HEK293 (cell line): Measurements from ENCODE around the gene STOML1.

Experiments used
- GLI4 ChIP-seq: fragments of 450-650 bp; formaldehyde crosslinking; IDR thresholded peaks from 2 replicates; pipeline ENCODE4 v1.5.1; 2016; ENCODE audit warnings: missing biosample characterization, missing genetic modification characterization
- MEIS1 ChIP-seq: sonication (generic); formaldehyde crosslinking; IDR thresholded peaks from 2 replicates; pipeline ENCODE4 v1.8.1; 2022; ENCODE audit warnings: missing genetic modification reagents, mild to moderate bottlenecking, borderline replicate concordance
- OSR2 ChIP-seq: fragments of 450-650 bp; formaldehyde crosslinking; IDR thresholded peaks from 2 replicates; pipeline ENCODE4 v1.5.1; 2016; ENCODE audit warnings: missing biosample characterization, missing genetic modification characterization
- RBAK ChIP-seq: fragments of 450-650 bp; formaldehyde crosslinking; IDR thresholded peaks from 2 replicates; pipeline ENCODE4 v1.5.1; 2016; ENCODE audit warnings: missing biosample characterization, missing genetic modification characterization
- REPIN1 ChIP-seq: fragments of 450-650 bp; formaldehyde crosslinking; IDR thresholded peaks from 2 replicates; pipeline ENCODE4 v1.5.1; 2017; ENCODE audit warnings: missing biosample characterization, missing genetic modification characterization, low read depth
- SP7 ChIP-seq: fragments of 450-650 bp; formaldehyde crosslinking; IDR thresholded peaks from 2 replicates; pipeline ENCODE4 v1.5.1; 2016; ENCODE audit warnings: missing biosample characterization, missing genetic modification characterization
- ZFHX2 ChIP-seq: fragments of 450-650 bp; formaldehyde crosslinking; conservative IDR thresholded peaks from 2 replicates; pipeline ENCODE4 v1.5.1; 2016; ENCODE audit warnings: missing biosample characterization, missing genetic modification characterization
- ZFP3 ChIP-seq: fragments of 450-650 bp; formaldehyde crosslinking; IDR thresholded peaks from 2 replicates; pipeline ENCODE4 v1.5.1; 2016; ENCODE audit warnings: low read depth, missing biosample characterization, missing genetic modification characterization
- ZFP37 ChIP-seq: fragments of 450-650 bp; formaldehyde crosslinking; IDR thresholded peaks from 2 replicates; pipeline ENCODE4 v1.5.1; 2016; ENCODE audit warnings: missing biosample characterization, missing genetic modification characterization
- ZNF10 ChIP-seq: fragments of 450-650 bp; formaldehyde crosslinking; IDR thresholded peaks from 2 replicates; pipeline ENCODE4 v1.5.1; 2017; ENCODE audit warnings: missing biosample characterization, missing genetic modification characterization
- ZNF112 ChIP-seq: fragments of 450-650 bp; formaldehyde crosslinking; IDR thresholded peaks from 2 replicates; pipeline ENCODE4 v1.5.0; 2017; ENCODE audit warnings: missing biosample characterization, missing genetic modification characterization
- ZNF146 ChIP-seq: fragments of 450-650 bp; formaldehyde crosslinking; IDR thresholded peaks from 2 replicates; pipeline ENCODE4 v1.5.1; 2016; ENCODE audit warnings: missing biosample characterization, missing genetic modification characterization
- ZNF175 ChIP-seq: fragments of 450-650 bp; formaldehyde crosslinking; IDR thresholded peaks from 2 replicates; pipeline ENCODE4 v1.5.1; 2016; ENCODE audit warnings: missing biosample characterization, missing genetic modification characterization
- ZNF2 ChIP-seq: fragments of 450-650 bp; formaldehyde crosslinking; IDR thresholded peaks from 2 replicates; pipeline ENCODE4 v1.5.1; 2016; ENCODE audit warnings: missing biosample characterization, missing genetic modification characterization
- ZNF354C ChIP-seq: fragments of 450-650 bp; formaldehyde crosslinking; IDR thresholded peaks from 2 replicates; pipeline ENCODE4 v1.5.1; 2016; ENCODE audit warnings: missing biosample characterization, missing genetic modification characterization, low read depth, borderline replicate concordance
- ZNF391 ChIP-seq: fragments of 450-650 bp; formaldehyde crosslinking; IDR thresholded peaks from 2 replicates; pipeline ENCODE4 v1.5.1; 2016; ENCODE audit warnings: low read depth, missing biosample characterization, missing genetic modification characterization, borderline replicate concordance
- ZNF510 ChIP-seq: fragments of 450-650 bp; formaldehyde crosslinking; IDR thresholded peaks from 2 replicates; pipeline ENCODE4 v1.5.1; 2018; ENCODE audit warnings: mild to moderate bottlenecking, missing genetic modification characterization, missing biosample characterization; ENCODE audit not compliant: insufficient replicate concordance
- ZNF555 ChIP-seq: fragments of 450-650 bp; formaldehyde crosslinking; conservative IDR thresholded peaks from 2 replicates; pipeline ENCODE4 v1.5.1; 2017; ENCODE audit warnings: missing biosample characterization, mild to moderate bottlenecking, missing genetic modification characterization, inconsistent platforms
- ZNF558 ChIP-seq: fragments of 450-650 bp; formaldehyde crosslinking; IDR thresholded peaks from 2 replicates; pipeline ENCODE4 v1.5.1; 2016; ENCODE audit warnings: missing biosample characterization, missing genetic modification characterization
- ZNF629 ChIP-seq: fragments of 450-650 bp; formaldehyde crosslinking; IDR thresholded peaks from 2 replicates; pipeline ENCODE4 v1.5.1; 2017; ENCODE audit warnings: missing biosample characterization, missing genetic modification characterization
- ZNF701 ChIP-seq: fragments of 450-650 bp; formaldehyde crosslinking; IDR thresholded peaks from 2 replicates; pipeline ENCODE4 v1.5.1; 2016; ENCODE audit warnings: missing biosample characterization, missing genetic modification characterization
- ZNF768 ChIP-seq: fragments of 450-650 bp; formaldehyde crosslinking; IDR thresholded peaks from 2 replicates; pipeline ENCODE4 v1.5.1; 2018; ENCODE audit warnings: missing biosample characterization, mild to moderate bottlenecking, missing genetic modification characterization
- TF ChIP-seq, protein P1 (sequence below): fragments of 450-650 bp; formaldehyde crosslinking; IDR thresholded peaks from 2 replicates; pipeline ENCODE4 v1.5.1; 2016; ENCODE audit warnings: missing biosample characterization, missing genetic modification characterization, low read depth
- TF ChIP-seq, protein P2 (sequence below): fragments of 450-650 bp; formaldehyde crosslinking; IDR thresholded peaks from 2 replicates; pipeline ENCODE4 v1.5.1; 2017; ENCODE audit warnings: missing biosample characterization, missing genetic modification characterization
- TF ChIP-seq, protein P3 (sequence below): fragments of 450-650 bp; IDR thresholded peaks from 2 replicates; pipeline ENCODE4 v1.5.1; 2018; ENCODE audit warnings: missing biosample characterization, mild to moderate bottlenecking, missing genetic modification characterization
- TF ChIP-seq, protein P4 (sequence below): fragments of 450-650 bp; formaldehyde crosslinking; IDR thresholded peaks from 2 replicates; pipeline ENCODE4 v1.5.1; 2016; ENCODE audit warnings: missing biosample characterization, missing genetic modification characterization
- TF ChIP-seq, protein P5 (sequence below): fragments of 450-650 bp; formaldehyde crosslinking; IDR thresholded peaks from 2 replicates; pipeline ENCODE4 v1.5.1; 2017; ENCODE audit warnings: missing biosample characterization, missing genetic modification characterization
- TF ChIP-seq, protein P6 (sequence below): fragments of 450-650 bp; formaldehyde crosslinking; IDR thresholded peaks from 2 replicates; pipeline ENCODE4 v1.5.1; 2016; ENCODE audit warnings: missing biosample characterization, missing genetic modification characterization

Gene STOML1

DNA sequence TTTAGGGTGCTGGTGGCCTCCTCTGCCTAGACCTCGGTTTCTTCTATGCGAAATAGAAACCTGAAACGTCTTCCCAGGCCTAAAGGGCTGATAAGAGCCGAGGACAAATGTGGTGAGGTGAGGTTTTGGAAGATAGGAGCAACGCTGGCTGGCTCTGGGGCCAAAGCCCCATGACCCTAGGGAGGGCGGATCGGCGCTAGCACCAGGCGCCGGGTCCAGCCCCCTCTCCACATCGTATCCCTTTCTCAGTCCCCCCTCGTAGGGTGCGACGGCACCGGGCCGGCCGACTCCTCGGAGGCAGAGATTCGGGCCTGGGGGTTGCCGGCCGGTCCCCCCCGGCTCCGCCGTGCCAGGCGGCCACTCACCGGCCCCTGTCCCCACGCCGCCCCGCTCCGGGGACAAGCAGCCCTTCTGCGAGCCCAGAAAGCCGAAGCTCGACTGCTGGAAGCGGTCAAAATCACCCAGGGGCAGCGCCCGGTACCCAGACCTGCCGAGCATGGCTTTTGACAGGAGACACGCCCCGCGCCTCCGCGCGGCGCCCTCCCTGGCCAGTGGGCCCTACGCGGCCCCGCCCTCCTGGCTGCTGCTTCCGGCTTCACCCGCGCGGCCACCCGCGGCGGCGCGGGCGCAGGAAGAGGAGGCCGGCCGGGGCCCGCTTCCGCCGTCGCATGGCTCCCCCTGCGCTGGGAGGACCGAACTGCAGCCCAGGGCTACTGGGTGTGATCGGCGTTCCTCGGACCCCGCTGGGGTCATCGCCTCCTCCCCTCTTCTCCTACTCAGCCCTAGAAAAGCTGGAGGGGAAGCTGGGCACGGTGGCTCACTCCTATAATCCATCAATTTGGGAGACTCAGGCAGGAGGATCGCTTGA is at the start of gene STOML1 (continued):
- TF ChIP-seq, protein P1, sequence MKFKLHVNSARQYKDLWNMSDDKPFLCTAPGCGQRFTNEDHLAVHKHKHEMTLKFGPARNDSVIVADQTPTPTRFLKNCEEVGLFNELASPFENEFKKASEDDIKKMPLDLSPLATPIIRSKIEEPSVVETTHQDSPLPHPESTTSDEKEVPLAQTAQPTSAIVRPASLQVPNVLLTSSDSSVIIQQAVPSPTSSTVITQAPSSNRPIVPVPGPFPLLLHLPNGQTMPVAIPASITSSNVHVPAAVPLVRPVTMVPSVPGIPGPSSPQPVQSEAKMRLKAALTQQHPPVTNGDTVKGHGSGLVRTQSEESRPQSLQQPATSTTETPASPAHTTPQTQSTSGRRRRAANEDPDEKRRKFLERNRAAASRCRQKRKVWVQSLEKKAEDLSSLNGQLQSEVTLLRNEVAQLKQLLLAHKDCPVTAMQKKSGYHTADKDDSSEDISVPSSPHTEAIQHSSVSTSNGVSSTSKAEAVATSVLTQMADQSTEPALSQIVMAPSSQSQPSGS (tag by site-specific recombination), result no peak
- TF ChIP-seq, protein P2, sequence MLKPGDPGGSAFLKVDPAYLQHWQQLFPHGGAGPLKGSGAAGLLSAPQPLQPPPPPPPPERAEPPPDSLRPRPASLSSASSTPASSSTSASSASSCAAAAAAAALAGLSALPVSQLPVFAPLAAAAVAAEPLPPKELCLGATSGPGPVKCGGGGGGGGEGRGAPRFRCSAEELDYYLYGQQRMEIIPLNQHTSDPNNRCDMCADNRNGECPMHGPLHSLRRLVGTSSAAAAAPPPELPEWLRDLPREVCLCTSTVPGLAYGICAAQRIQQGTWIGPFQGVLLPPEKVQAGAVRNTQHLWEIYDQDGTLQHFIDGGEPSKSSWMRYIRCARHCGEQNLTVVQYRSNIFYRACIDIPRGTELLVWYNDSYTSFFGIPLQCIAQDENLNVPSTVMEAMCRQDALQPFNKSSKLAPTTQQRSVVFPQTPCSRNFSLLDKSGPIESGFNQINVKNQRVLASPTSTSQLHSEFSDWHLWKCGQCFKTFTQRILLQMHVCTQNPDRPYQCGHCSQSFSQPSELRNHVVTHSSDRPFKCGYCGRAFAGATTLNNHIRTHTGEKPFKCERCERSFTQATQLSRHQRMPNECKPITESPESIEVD, result no peak
- TF ChIP-seq ZFP37 (tag by site-specific recombination) (no peak), MEIS1 (CRISPR knock-in tag) (no peak), ZNF112 (tag by site-specific recombination) (no peak), ZNF510 (tag by site-specific recombination) (no peak), ZNF354C (tag by site-specific recombination) (no peak), ZFHX2 (tag by site-specific recombination) (peak; percentile 83), ZNF558 (tag by site-specific recombination) (no peak), ZNF555 (tag by site-specific recombination) (no peak), ZNF2 (peak; percentile 59; the same call in 1 of the 2 replicates), ZNF175 (no peak), RBAK (tag by site-specific recombination) (no peak), ZNF701 (tag by site-specific recombination) (no peak), ZNF391 (tag by site-specific recombination) (no peak), OSR2 (tag by site-specific recombination) (no peak), GLI4 (no peak), SP7 (peak; percentile 47), REPIN1 (tag by site-specific recombination) (no peak), ZNF629 (tag by site-specific recombination) (peak; percentile 62), ZNF768 (tag by site-specific recombination) (no peak), ZNF10 (tag by site-specific recombination) (peak; percentile 58; the same call in 1 of the 2 replicates), ZNF146 (no peak; the same call in 1 of the 2 replicates), ZFP3 (tag by site-specific recombination) (no peak)
- TF ChIP-seq, protein P3, sequence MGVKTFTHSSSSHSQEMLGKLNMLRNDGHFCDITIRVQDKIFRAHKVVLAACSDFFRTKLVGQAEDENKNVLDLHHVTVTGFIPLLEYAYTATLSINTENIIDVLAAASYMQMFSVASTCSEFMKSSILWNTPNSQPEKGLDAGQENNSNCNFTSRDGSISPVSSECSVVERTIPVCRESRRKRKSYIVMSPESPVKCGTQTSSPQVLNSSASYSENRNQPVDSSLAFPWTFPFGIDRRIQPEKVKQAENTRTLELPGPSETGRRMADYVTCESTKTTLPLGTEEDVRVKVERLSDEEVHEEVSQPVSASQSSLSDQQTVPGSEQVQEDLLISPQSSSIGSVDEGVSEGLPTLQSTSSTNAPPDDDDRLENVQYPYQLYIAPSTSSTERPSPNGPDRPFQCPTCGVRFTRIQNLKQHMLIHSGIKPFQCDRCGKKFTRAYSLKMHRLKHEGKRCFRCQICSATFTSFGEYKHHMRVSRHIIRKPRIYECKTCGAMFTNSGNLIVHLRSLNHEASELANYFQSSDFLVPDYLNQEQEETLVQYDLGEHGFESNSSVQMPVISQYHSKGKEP, result peak; percentile 93
- TF ChIP-seq, protein P4, sequence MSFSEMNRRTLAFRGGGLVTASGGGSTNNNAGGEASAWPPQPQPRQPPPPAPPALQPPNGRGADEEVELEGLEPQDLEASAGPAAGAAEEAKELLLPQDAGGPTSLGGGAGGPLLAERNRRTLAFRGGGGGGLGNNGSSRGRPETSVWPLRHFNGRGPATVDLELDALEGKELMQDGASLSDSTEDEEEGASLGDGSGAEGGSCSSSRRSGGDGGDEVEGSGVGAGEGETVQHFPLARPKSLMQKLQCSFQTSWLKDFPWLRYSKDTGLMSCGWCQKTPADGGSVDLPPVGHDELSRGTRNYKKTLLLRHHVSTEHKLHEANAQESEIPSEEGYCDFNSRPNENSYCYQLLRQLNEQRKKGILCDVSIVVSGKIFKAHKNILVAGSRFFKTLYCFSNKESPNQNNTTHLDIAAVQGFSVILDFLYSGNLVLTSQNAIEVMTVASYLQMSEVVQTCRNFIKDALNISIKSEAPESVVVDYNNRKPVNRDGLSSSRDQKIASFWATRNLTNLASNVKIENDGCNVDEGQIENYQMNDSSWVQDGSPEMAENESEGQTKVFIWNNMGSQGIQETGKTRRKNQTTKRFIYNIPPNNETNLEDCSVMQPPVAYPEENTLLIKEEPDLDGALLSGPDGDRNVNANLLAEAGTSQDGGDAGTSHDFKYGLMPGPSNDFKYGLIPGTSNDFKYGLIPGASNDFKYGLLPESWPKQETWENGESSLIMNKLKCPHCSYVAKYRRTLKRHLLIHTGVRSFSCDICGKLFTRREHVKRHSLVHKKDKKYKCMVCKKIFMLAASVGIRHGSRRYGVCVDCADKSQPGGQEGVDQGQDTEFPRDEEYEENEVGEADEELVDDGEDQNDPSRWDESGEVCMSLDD (tag by site-specific recombination), result no peak
- TF ChIP-seq, protein P5, sequence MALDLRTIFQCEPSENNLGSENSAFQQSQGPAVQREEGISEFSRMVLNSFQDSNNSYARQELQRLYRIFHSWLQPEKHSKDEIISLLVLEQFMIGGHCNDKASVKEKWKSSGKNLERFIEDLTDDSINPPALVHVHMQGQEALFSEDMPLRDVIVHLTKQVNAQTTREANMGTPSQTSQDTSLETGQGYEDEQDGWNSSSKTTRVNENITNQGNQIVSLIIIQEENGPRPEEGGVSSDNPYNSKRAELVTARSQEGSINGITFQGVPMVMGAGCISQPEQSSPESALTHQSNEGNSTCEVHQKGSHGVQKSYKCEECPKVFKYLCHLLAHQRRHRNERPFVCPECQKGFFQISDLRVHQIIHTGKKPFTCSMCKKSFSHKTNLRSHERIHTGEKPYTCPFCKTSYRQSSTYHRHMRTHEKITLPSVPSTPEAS, result no peak
- TF ChIP-seq, protein P6, sequence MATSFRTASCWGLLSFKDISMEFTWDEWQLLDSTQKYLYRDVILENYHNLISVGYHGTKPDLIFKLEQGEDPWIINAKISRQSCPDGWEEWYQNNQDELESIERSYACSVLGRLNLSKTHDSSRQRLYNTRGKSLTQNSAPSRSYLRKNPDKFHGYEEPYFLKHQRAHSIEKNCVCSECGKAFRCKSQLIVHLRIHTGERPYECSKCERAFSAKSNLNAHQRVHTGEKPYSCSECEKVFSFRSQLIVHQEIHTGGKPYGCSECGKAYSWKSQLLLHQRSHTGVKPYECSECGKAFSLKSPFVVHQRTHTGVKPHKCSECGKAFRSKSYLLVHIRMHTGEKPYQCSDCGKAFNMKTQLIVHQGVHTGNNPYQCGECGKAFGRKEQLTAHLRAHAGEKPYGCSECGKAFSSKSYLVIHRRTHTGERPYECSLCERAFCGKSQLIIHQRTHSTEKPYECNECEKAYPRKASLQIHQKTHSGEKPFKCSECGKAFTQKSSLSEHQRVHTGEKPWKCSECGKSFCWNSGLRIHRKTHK (tag by site-specific recombination), result no peak
